ENCODE measurements around the gene AGTRAP.

AGTRAP gene

GRCh38 chr1:11708554-11709350, 27.2 kb upstream of the AGTRAP start:
- Histone ChIP-seq H3K36me3 (ENCODE audit: control insufficient read depth in 2 of 2, insufficient read depth in 1 of 2, low read length in 2 of 2) (no peaks in the 10 kb centered on the region), H3K4me1 (ENCODE audit: control insufficient read depth, insufficient read depth, low read length) (peaks cover 4% of the 10 kb centered on the region; the same call in 1 of the 2 replicates), H3K9me3 (ENCODE audit: control insufficient read depth, insufficient read depth, low read depth, low read length) (no peaks in the 10 kb centered on the region), H3K27ac (ENCODE audit: extremely low read depth, low read depth, low read length) (no peak overlapping the region), H3K4me3 (ENCODE audit: low read depth, low read length) (no peak overlapping the region)
- ChIA-PET CTCF (interaction anchor here (0.5 to 3.2 kb wide), 10 partner anchors 10 to 64 kb away, joined by 3 to 19 read pairs (median 4); partner anchors contain the start of gene FBXO6), POLR2A (interaction anchor here (1.0 to 1.4 kb wide), 2 partner anchors 41 to 45 kb away, joined by 3 read pairs; partner anchors contain the start of gene FBXO6)
- TF ChIP-seq ZNF157 (tag by site-specific recombination; IDR thresholded peaks at IDR 0.05) (no peak), ZNF623 (tag by site-specific recombination; IDR thresholded peaks at IDR 0.05) (peak; percentile 62), ZNF692 (tag by site-specific recombination; IDR thresholded peaks at IDR 0.05) (peak; percentile 36; the same call in 1 of the 2 replicates), GLIS1 (tag by site-specific recombination; IDR thresholded peaks at IDR 0.05) (peak; percentile 68), ZNF768 (tag by site-specific recombination; IDR thresholded peaks at IDR 0.05) (peak; percentile 92; the same call in 1 of the 2 replicates), ZNF677 (tag by site-specific recombination; IDR thresholded peaks at IDR 0.05) (no peak)

- CTCF ChIA-PET = interaction anchor here (0.6 to 3.2 kb wide), 12 partner anchors 8 to 675 kb away, joined by 3 to 19 read pairs (median 6); partner anchors contain the start of gene FBXO6
- H3K4me1 ChIP-seq (ENCODE audit: control insufficient read depth, insufficient read depth, low read length) = peaks cover 4% of the 10 kb centered on the region; the same call in 1 of the 2 replicates
- TF ChIP-seq ZFP69B (tag by site-specific recombination; IDR thresholded peaks at IDR 0.05) (no peak), ZNF157 (tag by site-specific recombination; IDR thresholded peaks at IDR 0.05) (no peak), ZNF362 (tag by site-specific recombination; IDR thresholded peaks at IDR 0.05) (no peak), ZNF785 (tag by site-specific recombination; IDR thresholded peaks at IDR 0.05) (no peak), PRDM4 (tag by site-specific recombination; IDR thresholded peaks at IDR 0.05) (no peak), KLF17 (tag by site-specific recombination; IDR thresholded peaks at IDR 0.05) (no peak)
- H3K36me3 ChIP-seq (ENCODE audit: control insufficient read depth in 2 of 2, insufficient read depth in 1 of 2, low read length in 2 of 2) = no peaks in the 10 kb centered on the region
- H3K4me3 ChIP-seq (ENCODE audit: low read depth, low read length) = no peak overlapping the region
- POLR2A ChIA-PET = no interaction called here
- no peaks in the 10 kb centered on the region for H3K9me3 ChIP-seq (ENCODE audit: control insufficient read depth, insufficient read depth, low read depth, low read length)
- H3K27ac ChIP-seq (ENCODE audit: extremely low read depth, low read depth, low read length) = no peak overlapping the region
These were observed 24.4 kb upstream of the AGTRAP start for GRCh38 chr1:11711490-11711889.

GRCh38 chr1:11712285-11712684, 23.7 kb upstream of the AGTRAP start:
- H3K4me3 ChIP-seq (ENCODE audit: low read depth, low read length) = no peak overlapping the region
- H3K27ac ChIP-seq (ENCODE audit: extremely low read depth, low read depth, low read length) = no peak overlapping the region
- H3K4me1 ChIP-seq (ENCODE audit: control insufficient read depth, insufficient read depth, low read length) = peaks cover 3% of the 10 kb centered on the region; the same call in 1 of the 2 replicates
- H3K36me3 ChIP-seq (ENCODE audit: control insufficient read depth in 2 of 2, insufficient read depth in 1 of 2, low read length in 2 of 2) = no peaks in the 10 kb centered on the region
- POLR2A ChIA-PET = no interaction called here
- no peaks in the 10 kb centered on the region for H3K9me3 ChIP-seq (ENCODE audit: control insufficient read depth, insufficient read depth, low read depth, low read length)
- CTCF ChIA-PET = interaction anchor here (0.6 to 3.2 kb wide), 3 partner anchors 18 to 62 kb away, joined by 3 to 19 read pairs (median 3); partner anchors contain the start of gene FBXO6
- no peak for TF ChIP-seq PRDM1 (tag by site-specific recombination; IDR thresholded peaks at IDR 0.05)
- TF ChIP-seq ZNF510 (tag by site-specific recombination; IDR thresholded peaks at IDR 0.05; ENCODE audit: insufficient replicate concordance) = no peak
- no peak for TF ChIP-seq ZNF398 (tag by site-specific recombination; IDR thresholded peaks at IDR 0.05)
- TF ChIP-seq ZFP3 (tag by site-specific recombination; IDR thresholded peaks at IDR 0.05; ENCODE audit: low read depth) = no peak
- TF ChIP-seq ZNF654 (tag by site-specific recombination; IDR thresholded peaks at IDR 0.05; ENCODE audit: low read depth) = no peak
- TF ChIP-seq ZBTB10 (tag by site-specific recombination; IDR thresholded peaks at IDR 0.05) = no peak
- TF ChIP-seq IKZF3 (tag by site-specific recombination; IDR thresholded peaks at IDR 0.05) = no peak
